Neural cell (in vitro differentiated cells): ENCODE data around the gene GARIN6. TPM values are rescaled to one million over a fixed set of nuclear protein-coding genes. Genes with fewer than 3 reads are reported as not detected.
"Not testable (repeated sequence)": the region's sequence is repeated elsewhere in the genome, so short reads cannot be mapped to it uniquely, and the experiment has no call there.

Experiments
- H2AFZ ChIP-seq: fragments of 200-600, 300-800 bp; sonication (generic), shearing (Covaris generic); 2 replicates; pipeline ENCODE4 v1.6.0; 2014; ENCODE audit warnings: low read depth, mild to moderate bottlenecking, antibody characterized with exemption, low read length, moderate library complexity
- H3F3A ChIP-seq: fragments of 200-600 bp; shearing (Covaris generic); 2 replicates; pipeline ENCODE4 v1.6.1; 2016; ENCODE audit warnings: mild to moderate bottlenecking, moderate library complexity, mixed read lengths, antibody characterized with exemption, low read length; ENCODE audit not compliant: insufficient read depth, poor library complexity, severe bottlenecking
- H3K27ac ChIP-seq: fragments of 200-600, 300-800 bp; sonication (generic), shearing (Covaris generic); 2 replicates; pipeline ENCODE4 v1.5.1; 2014; ENCODE audit warnings: mild to moderate bottlenecking, low read length, moderate library complexity
- H3K27me3 ChIP-seq: fragments of 300-800, 200-600 bp; sonication (generic), shearing (Covaris generic); 2 replicates; pipeline ENCODE4 v1.6.0; 2014; ENCODE audit warnings: mild to moderate bottlenecking, low read depth, low read length, moderate library complexity; ENCODE audit not compliant: insufficient read depth
- H3K36me3 ChIP-seq: fragments of 300-800, 200-600 bp; sonication (generic), shearing (Covaris generic); 2 replicates; pipeline ENCODE4 v1.5.1; 2014; ENCODE audit warnings: mild to moderate bottlenecking, antibody characterized with exemption, low read length, moderate library complexity; ENCODE audit not compliant: insufficient read depth
- H3K4me2 ChIP-seq: fragments of 300-800, 200-600 bp; sonication (generic), shearing (Covaris generic); 2 replicates; pipeline ENCODE4 v1.6.0; 2014; ENCODE audit warnings: mild to moderate bottlenecking, low read length
- H3K4me3 ChIP-seq: fragments of 300-800, 200-600 bp; sonication (generic), shearing (Covaris generic); 2 replicates; pipeline ENCODE4 v1.5.1; 2014; ENCODE audit warnings: mild to moderate bottlenecking, low read length, moderate library complexity
- H3K79me2 ChIP-seq: fragments of 200-600 bp; shearing (Covaris generic); replicated peaks from 2 replicates; pipeline ENCODE4 v1.6.0; 2014; ENCODE audit warnings: mild to moderate bottlenecking, low read length, moderate library complexity; ENCODE audit not compliant: insufficient read depth
- H3K9ac ChIP-seq: fragments of 300-800, 200-600 bp; sonication (generic), shearing (Covaris generic); 2 replicates; pipeline ENCODE4 v1.6.1; 2016; ENCODE audit warnings: mild to moderate bottlenecking, low read length, mixed read lengths
- H3K9me2 ChIP-seq: fragments of 200-600 bp; shearing (Covaris generic); 2 replicates; pipeline ENCODE4 v1.6.1; 2016; ENCODE audit warnings: mild to moderate bottlenecking, low read length, mixed read lengths; ENCODE audit not compliant: insufficient read depth
- H3K9me3 ChIP-seq: fragments of 200-600, 300-800 bp; sonication (generic), shearing (Covaris generic); 2 replicates; pipeline ENCODE4 v1.6.1; 2016; ENCODE audit warnings: mild to moderate bottlenecking, mixed run types, low read length, moderate library complexity, mixed read lengths
- H4K20me1 ChIP-seq: fragments of 200-600 bp; shearing (Covaris generic); 2 replicates; pipeline ENCODE4 v1.6.1; 2016; ENCODE audit warnings: mild to moderate bottlenecking, mixed run types; ENCODE audit not compliant: insufficient read depth
- EP300 ChIP-seq: fragments of 450-650 bp; conservative IDR thresholded peaks from 2 replicates; pipeline ENCODE4 v1.6.1; 2014; ENCODE audit warnings: antibody characterized with exemption, mild to moderate bottlenecking, moderate library complexity; ENCODE audit not compliant: poor library complexity, severe bottlenecking
- EZH2 ChIP-seq: fragments of 200-600, 300-800 bp; shearing (Covaris generic), sonication (generic); IDR thresholded peaks from 2 replicates; pipeline ENCODE4 v1.6.1; 2014; ENCODE audit warnings: antibody characterized with exemption, low read length, borderline replicate concordance, mild to moderate bottlenecking; ENCODE audit not compliant: insufficient read depth, poor library complexity, severe bottlenecking
- MXI1 ChIP-seq: fragments of 450-650 bp; conservative IDR thresholded peaks from 2 replicates; pipeline ENCODE4 v1.6.1; 2014; ENCODE audit warnings: antibody characterized with exemption, mild to moderate bottlenecking; ENCODE audit not compliant: poor library complexity, severe bottlenecking
- POLR2AphosphoS5 ChIP-seq: IDR thresholded peaks from 2 replicates; pipeline ENCODE4 v1.6.1; 2012
- RAD21 ChIP-seq: fragments of 450-650 bp; conservative IDR thresholded peaks from 2 replicates; pipeline ENCODE4 v1.6.1; 2014; ENCODE audit warnings: antibody characterized with exemption, mild to moderate bottlenecking, moderate library complexity
- SMC3 ChIP-seq: fragments of 450-650 bp; conservative IDR thresholded peaks from 2 replicates; pipeline ENCODE4 v1.6.1; 2014; ENCODE audit warnings: antibody characterized with exemption, mild to moderate bottlenecking, moderate library complexity; ENCODE audit not compliant: poor library complexity
- TAF1 ChIP-seq: IDR thresholded peaks from 2 replicates; pipeline ENCODE4 v1.6.1; 2012; ENCODE audit warnings: low read depth
- polyA plus RNA-seq: library from polyadenylated mRNA; depleted of rRNA; stranded (reverse); fragments of >200 nt; gene quantifications from 2 replicates; pipeline ENCODE4 v1.2.3, GENCODE V29; 2014
- TF ChIP-seq, protein P1 (sequence below): fragments of 450-650 bp; IDR thresholded peaks from 2 replicates; pipeline ENCODE4 v1.5.1; 2014; ENCODE audit warnings: antibody characterized with exemption, mild to moderate bottlenecking, moderate library complexity; ENCODE audit not compliant: poor library complexity, severe bottlenecking
- TF ChIP-seq, protein P2 (sequence below): IDR thresholded peaks from 2 replicates; pipeline ENCODE4 v1.6.1; 2012; ENCODE audit warnings: borderline replicate concordance

The GARIN6 gene
- polyA plus RNA-seq, 1 donor from 2014 or later = not detected

- H3K9me2 ChIP-seq, H4K20me1 ChIP-seq, H3K27ac ChIP-seq, H3K79me2 ChIP-seq, H3K9ac ChIP-seq, H3K4me3 ChIP-seq, H3F3A ChIP-seq, H3K9me3 ChIP-seq, H2AFZ ChIP-seq, H3K4me2 ChIP-seq, H3K27me3 ChIP-seq, H3K36me3 ChIP-seq: not testable (repeated sequence)
Observed at GRCh38 chr12:99624591-99624990, 23.0 kb upstream of the GARIN6 start.

GRCh38 chr12:99627459-99627858 lies 20.1 kb upstream of the GARIN6 start:
- no peak overlapping the region for H3K4me3 ChIP-seq
- no peak overlapping the region for H2AFZ ChIP-seq
- no peaks in the 10 kb centered on the region for H4K20me1 ChIP-seq
- H3K79me2 ChIP-seq = no peaks in the 10 kb centered on the region
- no peaks in the 10 kb centered on the region for H3F3A ChIP-seq
- TF ChIP-seq SMC3 (no peak), EP300 (no peak), MXI1 (no peak), POLR2AphosphoS5 (no peak), EZH2 (no peak), TAF1 (no peak), RAD21 (no peak)
- TF ChIP-seq, protein P1, sequence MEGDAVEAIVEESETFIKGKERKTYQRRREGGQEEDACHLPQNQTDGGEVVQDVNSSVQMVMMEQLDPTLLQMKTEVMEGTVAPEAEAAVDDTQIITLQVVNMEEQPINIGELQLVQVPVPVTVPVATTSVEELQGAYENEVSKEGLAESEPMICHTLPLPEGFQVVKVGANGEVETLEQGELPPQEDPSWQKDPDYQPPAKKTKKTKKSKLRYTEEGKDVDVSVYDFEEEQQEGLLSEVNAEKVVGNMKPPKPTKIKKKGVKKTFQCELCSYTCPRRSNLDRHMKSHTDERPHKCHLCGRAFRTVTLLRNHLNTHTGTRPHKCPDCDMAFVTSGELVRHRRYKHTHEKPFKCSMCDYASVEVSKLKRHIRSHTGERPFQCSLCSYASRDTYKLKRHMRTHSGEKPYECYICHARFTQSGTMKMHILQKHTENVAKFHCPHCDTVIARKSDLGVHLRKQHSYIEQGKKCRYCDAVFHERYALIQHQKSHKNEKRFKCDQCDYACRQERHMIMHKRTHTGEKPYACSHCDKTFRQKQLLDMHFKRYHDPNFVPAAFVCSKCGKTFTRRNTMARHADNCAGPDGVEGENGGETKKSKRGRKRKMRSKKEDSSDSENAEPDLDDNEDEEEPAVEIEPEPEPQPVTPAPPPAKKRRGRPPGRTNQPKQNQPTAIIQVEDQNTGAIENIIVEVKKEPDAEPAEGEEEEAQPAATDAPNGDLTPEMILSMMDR = no peak
- TF ChIP-seq, protein P2, sequence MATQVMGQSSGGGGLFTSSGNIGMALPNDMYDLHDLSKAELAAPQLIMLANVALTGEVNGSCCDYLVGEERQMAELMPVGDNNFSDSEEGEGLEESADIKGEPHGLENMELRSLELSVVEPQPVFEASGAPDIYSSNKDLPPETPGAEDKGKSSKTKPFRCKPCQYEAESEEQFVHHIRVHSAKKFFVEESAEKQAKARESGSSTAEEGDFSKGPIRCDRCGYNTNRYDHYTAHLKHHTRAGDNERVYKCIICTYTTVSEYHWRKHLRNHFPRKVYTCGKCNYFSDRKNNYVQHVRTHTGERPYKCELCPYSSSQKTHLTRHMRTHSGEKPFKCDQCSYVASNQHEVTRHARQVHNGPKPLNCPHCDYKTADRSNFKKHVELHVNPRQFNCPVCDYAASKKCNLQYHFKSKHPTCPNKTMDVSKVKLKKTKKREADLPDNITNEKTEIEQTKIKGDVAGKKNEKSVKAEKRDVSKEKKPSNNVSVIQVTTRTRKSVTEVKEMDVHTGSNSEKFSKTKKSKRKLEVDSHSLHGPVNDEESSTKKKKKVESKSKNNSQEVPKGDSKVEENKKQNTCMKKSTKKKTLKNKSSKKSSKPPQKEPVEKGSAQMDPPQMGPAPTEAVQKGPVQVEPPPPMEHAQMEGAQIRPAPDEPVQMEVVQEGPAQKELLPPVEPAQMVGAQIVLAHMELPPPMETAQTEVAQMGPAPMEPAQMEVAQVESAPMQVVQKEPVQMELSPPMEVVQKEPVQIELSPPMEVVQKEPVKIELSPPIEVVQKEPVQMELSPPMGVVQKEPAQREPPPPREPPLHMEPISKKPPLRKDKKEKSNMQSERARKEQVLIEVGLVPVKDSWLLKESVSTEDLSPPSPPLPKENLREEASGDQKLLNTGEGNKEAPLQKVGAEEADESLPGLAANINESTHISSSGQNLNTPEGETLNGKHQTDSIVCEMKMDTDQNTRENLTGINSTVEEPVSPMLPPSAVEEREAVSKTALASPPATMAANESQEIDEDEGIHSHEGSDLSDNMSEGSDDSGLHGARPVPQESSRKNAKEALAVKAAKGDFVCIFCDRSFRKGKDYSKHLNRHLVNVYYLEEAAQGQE = no peak
- no peaks in the 10 kb centered on the region for H3K9me2 ChIP-seq
- no peak overlapping the region for H3K27ac ChIP-seq
- no peaks in the 10 kb centered on the region for H3K27me3 ChIP-seq
- H3K4me2 ChIP-seq = no peak overlapping the region
- no peaks in the 10 kb centered on the region for H3K9me3 ChIP-seq
- no peak overlapping the region for H3K9ac ChIP-seq
- H3K36me3 ChIP-seq = no peaks in the 10 kb centered on the region

DNA sequence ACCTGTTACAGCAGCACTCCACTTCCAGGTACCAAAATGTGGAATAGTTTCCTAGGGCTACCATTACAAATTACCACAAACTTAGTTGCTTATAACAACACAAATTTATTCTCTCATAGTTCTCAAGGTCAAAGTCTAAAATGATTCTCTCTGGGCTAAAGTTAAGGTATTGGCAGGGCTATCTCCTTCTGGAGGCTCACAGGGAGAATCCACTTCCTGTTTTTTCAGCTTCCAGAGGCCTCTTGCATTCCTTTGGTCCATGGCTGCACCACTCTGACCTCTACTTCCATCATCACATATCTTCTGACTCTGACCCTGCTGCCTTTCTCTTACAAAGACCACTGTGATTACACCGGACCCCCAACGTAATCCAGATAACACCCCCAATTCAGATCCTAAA lies 2.9 kb upstream of the GARIN6 start:
- no peaks in the 10 kb centered on the region for H3F3A ChIP-seq
- no peaks in the 10 kb centered on the region for H3K9me3 ChIP-seq
- H3K27me3 ChIP-seq = no peaks in the 10 kb centered on the region
- H4K20me1 ChIP-seq = no peaks in the 10 kb centered on the region
- no peak overlapping the region for H2AFZ ChIP-seq
- no peaks in the 10 kb centered on the region for H3K36me3 ChIP-seq
- no peak overlapping the region for H3K9ac ChIP-seq
- TF ChIP-seq SMC3 (no peak), POLR2AphosphoS5 (no peak), EZH2 (no peak), EP300 (no peak), TAF1 (no peak)
- TF ChIP-seq, protein P1 = no peak
- TF ChIP-seq, protein P2 = no peak
- no peaks in the 10 kb centered on the region for H3K9me2 ChIP-seq
- no peak overlapping the region for H3K4me3 ChIP-seq
- H3K4me2 ChIP-seq = no peak overlapping the region
- H3K27ac ChIP-seq = no peak overlapping the region
- H3K79me2 ChIP-seq = no peaks in the 10 kb centered on the region
